Measurements from ENCODE around the gene MTHFD1L. TPM values are rescaled to one million over a fixed set of nuclear protein-coding genes. Genes with fewer than 3 reads are reported as not detected.

MTHFD1L gene
- polyA plus RNA-seq, 3 donors: 15.7 to 17.5 (median 16.3) TPM

DNA sequence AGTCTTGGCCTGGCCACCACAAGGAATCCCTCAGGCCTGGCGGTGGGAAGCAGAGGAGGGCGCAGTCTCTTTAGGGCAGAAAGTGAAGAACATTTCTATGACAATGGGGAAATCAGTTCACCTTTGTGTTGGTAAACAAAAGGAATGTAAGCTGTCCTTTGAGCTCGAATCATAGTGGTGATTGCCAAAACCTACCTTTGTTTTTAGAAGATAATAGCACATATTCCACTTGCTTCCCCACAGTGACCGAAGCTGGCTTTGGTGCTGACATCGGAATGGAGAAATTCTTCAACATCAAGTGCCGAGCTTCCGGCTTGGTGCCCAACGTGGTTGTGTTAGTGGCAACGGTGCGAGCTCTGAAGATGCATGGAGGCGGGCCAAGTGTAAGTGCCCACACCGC, 144.1 kb downstream of the MTHFD1L start:
- no peak for DNase-seq (ENCODE audit: low read depth in 3 of 3, low spot score in 2 of 3)

DNA sequence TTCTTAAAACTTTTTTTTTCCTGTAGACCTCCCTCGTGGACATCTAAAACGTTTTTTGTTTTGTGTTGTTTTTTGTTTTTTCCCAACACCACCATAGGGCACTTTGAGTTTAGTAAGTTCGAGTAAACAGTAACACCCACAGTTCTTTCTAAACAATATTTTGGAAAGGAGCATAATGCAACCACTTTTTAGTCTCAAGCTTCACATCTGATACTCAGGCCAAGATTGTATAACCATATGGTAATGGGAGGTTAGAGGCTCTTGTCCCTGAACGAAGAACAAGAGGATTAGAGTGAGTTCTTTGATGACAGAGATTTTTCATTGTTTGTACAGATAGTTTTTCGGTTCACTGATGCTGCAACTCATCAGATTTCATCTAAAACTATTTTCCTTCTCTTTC, 144.6 kb downstream of the MTHFD1L start:
- DNase-seq (ENCODE audit: low read depth in 3 of 3, low spot score in 2 of 3): no peak

DNA sequence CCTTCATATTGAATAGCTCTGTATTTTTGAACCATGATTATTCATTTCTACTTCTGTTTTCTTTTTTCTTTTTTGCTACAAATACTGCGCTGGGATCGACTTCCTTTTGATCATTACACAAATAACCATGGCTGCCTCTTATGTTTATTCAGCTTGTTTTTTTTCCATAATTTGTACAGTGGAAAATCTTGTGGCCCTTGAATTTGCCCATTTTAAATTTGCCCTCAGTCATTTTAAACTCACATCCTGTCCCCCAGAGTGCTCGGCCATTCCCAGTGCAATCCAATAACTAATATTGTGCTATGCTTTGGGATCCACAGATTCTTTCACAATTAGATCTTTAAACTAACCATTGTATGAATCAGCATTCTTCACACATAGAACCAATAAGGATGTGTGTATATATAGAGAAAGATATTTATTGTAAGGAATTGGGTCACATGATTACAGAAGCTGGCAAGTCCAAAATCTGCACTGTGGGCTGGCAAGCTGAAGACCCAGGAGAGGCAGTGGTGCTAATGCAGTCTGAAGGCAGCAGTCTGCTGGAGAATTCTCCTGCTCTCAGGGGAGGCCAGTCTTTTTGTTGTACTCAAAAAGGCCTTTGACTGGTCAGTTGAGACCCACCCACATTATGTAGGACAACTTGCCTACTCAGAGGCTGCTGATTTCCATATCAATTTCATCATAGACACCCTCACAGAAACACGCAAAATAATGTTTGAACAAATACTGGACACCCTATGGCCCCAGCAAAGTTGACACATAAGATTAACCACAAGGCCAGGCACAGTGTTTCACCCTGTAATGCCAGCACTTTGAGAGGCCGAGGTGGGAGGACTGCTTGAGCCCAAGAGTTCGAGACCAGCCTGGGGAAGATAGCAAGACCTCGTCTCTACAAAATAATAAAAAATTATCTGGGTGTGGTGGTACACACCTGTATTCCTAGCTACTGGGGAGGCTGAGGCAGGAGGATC, 147.1 kb downstream of the MTHFD1L start:
- no peak for DNase-seq (ENCODE audit: low read depth in 3 of 3, low spot score in 2 of 3)

- DNase-seq (ENCODE audit: low read depth in 3 of 3, low spot score in 2 of 3): peak in 2 of 3 donors; percentile 68 to 69
Observed at GRCh38 chr6:151014404-151015100, 149.1 kb downstream of the MTHFD1L start.

DNA sequence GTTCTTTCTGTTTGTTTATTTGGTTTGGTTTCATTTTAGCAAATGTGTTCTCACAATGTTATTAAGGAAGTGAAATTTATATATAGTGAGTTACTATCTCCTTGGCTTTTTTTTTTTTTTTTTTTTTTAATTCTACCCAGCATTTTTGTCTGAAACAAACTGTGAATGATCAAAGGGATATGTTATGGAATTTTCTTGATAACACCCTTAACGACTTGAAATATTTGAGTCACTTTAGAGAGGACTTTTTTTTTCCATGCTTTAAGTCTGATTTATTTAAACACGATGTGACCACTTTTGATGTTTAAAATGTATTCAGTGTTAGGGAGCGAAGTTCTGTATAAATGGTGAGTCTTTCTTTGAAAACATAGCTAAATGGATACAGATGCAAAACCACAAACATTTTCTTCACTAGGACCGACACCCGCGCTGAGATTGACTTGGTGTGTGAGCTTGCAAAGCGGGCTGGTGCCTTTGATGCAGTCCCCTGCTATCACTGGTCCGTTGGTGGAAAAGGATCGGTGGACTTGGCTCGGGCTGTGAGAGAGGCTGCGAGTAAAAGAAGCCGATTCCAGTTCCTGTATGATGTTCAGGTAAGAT, 149.7 kb downstream of the MTHFD1L start:
- DNase-seq (ENCODE audit: low read depth in 3 of 3, low spot score in 2 of 3): no peak

- no peak for DNase-seq (ENCODE audit: low read depth in 3 of 3, low spot score in 2 of 3)
Observed at GRCh38 chr6:151016107-151016506, 150.6 kb downstream of the MTHFD1L start.

- no peak for DNase-seq (ENCODE audit: low read depth in 3 of 3, low spot score in 2 of 3)
Observed at GRCh38 chr6:151018046-151018445, 152.5 kb downstream of the MTHFD1L start.

DNA sequence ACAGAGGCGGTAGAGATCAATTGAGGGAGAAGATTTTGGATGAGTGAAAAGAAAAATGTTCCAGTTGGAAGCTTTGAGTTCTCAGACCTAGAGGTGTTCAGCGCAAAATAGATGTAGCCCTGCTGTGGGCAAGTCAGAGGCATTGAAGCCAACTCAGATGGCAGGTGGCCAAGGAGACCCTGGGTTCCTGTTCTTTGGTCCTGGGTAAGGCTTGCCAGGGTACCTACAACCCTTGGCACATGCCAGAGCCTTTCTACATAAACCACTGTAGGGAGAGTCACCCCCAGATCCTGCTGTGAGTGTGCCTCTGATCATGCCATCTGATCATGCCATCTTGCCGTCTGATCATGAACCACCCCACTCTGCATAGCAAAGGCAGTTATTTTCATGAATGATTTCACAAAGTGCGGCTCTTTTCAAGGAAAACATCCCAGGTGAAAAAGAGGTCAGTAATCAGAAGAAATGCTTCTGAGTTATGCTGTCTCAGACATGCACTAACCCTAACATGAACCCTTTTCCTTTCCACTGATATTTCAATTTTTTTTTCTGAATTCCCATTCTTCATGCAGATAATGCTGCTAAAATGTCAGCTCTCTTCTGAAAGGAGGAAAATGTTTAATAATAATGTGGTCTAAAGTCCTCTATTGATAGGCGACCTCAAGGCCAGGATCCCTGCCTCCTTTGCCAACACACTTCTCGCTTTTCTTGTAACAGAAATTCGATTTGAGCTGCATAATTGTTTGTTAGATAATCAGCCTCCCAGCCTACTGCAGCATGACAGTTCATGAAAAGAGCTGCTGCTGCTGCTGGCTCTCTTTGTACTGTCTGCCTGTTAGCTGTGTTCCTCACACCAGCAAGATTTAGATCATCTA, 153.6 kb downstream of the MTHFD1L start:
- no peak for DNase-seq (ENCODE audit: low read depth in 3 of 3, low spot score in 2 of 3)

GRCh38 chr6:151021896-151022295, 156.4 kb downstream of the MTHFD1L start:
- DNase-seq (ENCODE audit: low read depth in 3 of 3, low spot score in 2 of 3): no peak

DNA sequence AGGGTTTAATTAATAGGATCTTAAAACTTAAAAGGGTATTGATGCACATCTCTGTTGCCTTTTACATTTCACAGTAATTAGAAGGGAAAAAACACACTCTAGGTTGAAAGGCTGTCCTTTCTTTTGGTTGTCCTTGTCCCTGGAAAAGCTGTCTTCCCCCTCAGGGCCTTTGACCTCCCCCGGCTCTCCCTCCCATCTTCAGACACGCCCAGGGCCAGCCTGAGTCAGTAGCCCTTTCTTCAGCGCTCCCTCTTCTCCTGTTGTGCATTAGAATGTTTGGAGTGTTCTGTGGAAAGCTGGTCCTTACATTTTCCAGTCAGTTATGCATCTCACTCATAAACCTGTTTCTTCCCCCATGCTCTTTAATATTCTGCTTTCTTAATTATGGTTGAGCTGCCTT, 157.0 kb downstream of the MTHFD1L start:
- DNase-seq (ENCODE audit: low read depth in 3 of 3, low spot score in 2 of 3): no peak

DNA sequence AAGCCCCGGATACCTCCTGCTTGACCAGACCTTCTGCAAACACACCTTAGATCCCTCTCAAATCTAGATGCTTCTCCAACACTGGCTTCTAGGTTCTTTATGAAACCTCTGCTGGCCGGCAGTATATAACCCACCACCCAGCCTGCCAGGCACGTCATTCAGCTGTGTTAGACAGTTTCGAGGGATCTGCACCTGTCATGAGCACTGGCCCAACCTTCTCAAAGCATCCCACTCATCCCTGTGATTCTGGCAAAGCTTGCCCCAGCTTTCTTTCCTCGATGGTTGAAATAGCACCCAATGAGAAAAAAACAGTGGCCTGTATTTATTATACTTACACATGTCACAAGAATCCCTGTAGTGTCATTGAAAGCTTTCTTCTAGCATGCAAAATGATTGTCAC, 157.8 kb downstream of the MTHFD1L start:
- DNase-seq (ENCODE audit: low read depth in 3 of 3, low spot score in 2 of 3): no peak

DNA sequence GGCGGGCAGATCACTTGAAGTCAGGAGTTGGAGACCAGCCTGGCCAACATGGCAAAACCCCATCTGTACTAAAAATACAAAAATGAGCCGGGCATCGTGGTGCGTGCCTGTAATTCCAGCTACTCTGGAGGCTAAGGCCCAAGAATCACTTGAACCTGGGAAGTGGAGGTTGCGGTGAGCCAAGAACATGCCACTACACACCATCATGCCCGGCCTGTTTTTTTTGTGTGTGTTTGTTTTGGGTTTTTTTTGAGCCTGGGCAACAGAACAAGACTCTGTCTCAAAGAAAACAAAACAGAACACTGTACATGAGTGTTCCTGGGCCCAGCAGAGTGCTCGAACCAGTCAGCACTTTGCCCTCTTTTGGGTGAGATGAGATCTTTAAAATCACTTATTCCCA, 159.1 kb downstream of the MTHFD1L start:
- DNase-seq (ENCODE audit: low read depth in 3 of 3, low spot score in 2 of 3): no peak

- no peak for DNase-seq (ENCODE audit: low read depth in 3 of 3, low spot score in 2 of 3)
Observed at GRCh38 chr6:151025076-151025475, 159.6 kb downstream of the MTHFD1L start.

- DNase-seq (ENCODE audit: low read depth in 3 of 3, low spot score in 2 of 3): no peak
Observed at GRCh38 chr6:151026041-151026663, 160.7 kb downstream of the MTHFD1L start.

DNA sequence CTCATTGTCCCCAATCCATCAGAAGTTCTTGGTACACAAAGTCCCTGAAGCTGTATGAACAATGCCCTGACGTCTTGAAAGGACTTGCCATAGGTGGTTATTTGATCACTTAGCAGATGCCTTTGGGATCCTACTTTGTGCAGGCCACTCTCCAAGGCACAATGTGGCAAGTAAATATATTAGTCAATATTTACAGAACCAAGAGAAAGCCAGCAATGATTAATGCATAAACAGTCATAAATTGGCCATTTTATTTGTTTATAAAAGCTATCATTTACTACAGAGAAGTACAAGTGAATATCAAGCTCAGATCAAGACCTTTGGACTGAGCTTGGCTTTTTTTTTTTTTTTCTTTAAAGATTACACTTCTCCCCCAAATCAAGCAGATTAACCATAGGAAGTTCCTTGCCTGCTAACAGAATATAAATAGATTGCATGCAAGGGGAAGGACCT, 161.8 kb downstream of the MTHFD1L start:
- no peak for DNase-seq (ENCODE audit: low read depth in 3 of 3, low spot score in 2 of 3)

DNA sequence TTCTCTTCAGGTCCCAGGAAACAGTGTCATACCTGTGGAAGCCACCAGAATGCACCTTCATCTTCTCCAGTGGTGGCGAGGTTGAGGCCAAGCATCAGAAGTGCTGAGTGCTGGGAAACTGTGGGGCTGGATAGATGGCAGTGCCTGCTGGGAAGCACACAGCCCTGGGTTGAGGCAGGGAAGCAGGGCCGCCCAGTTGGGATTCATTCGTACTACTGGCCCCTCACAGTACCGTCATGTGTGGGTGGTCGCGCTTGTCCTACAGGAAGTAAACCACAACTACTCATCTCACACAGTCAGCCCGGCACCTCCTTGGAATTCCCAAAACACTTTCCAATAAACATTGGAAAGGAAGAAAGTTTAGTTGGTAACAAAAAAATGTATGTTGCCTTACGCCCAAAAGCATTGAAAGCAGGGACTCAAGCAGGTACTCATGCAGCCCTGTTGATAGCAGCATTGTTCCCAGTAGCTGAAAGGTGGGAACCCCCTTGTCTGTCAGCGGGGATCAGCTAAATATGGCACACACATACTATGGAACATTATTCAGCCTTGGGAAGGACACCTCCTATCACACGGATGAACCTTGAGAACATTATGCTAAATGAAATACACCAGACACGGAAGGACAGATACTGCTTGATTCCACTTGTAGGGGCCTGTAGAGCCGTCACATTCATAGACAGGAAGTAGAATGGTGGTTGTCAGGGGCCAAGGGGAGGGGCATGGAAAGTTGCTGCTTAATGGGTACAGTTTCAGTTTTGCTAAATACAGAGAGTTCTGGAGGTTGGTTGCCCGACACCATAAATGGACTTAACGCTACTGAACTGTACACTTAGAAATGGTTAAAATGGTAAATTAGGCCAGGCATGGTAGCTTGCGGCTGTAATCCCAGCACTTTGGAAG, 162.7 kb downstream of the MTHFD1L start:
- no peak for DNase-seq (ENCODE audit: low read depth in 3 of 3, low spot score in 2 of 3)

GRCh38 chr6:151029970-151030369, 164.5 kb downstream of the MTHFD1L start:
- no peak for DNase-seq (ENCODE audit: low read depth in 3 of 3, low spot score in 2 of 3)

GRCh38 chr6:151032034-151032433, 166.5 kb downstream of the MTHFD1L start:
- DNase-seq (ENCODE audit: low read depth in 3 of 3, low spot score in 2 of 3): no peak

Measured in right renal cortex interstitium (tissue), 3 donors.